ENCODE measurements around the gene FSCB.

DNA sequence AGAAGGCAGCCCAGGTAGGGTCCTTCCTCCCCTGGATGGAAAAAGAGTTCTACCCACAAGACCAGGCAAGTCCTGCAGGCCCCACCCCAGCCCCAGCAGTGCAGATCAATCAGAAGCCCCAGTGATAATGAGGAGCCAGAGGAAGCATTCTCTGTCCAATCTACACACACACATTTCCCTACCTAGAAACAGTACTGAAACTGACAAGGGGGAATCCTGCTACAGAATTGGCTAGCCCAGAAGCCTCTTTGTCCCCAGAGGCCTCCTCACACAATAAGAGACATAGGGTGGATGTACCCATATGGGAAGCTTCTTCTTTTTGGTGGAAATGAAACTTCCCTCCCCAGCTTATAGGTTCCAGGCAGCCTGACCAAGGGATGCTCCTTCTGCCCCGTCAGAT is 9.9 kb downstream of the FSCB start:
- TF ChIP-seq, protein P1, sequence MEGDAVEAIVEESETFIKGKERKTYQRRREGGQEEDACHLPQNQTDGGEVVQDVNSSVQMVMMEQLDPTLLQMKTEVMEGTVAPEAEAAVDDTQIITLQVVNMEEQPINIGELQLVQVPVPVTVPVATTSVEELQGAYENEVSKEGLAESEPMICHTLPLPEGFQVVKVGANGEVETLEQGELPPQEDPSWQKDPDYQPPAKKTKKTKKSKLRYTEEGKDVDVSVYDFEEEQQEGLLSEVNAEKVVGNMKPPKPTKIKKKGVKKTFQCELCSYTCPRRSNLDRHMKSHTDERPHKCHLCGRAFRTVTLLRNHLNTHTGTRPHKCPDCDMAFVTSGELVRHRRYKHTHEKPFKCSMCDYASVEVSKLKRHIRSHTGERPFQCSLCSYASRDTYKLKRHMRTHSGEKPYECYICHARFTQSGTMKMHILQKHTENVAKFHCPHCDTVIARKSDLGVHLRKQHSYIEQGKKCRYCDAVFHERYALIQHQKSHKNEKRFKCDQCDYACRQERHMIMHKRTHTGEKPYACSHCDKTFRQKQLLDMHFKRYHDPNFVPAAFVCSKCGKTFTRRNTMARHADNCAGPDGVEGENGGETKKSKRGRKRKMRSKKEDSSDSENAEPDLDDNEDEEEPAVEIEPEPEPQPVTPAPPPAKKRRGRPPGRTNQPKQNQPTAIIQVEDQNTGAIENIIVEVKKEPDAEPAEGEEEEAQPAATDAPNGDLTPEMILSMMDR (IDR thresholded peaks at IDR 0.05; ENCODE audit: low read depth, low read length, poor library complexity, severe bottlenecking): no peak
- TF ChIP-seq EZH2phosphoT487 (IDR thresholded peaks at IDR 0.05; ENCODE audit: borderline replicate concordance, low read length): no peak
